NB4 (cell line): Measurements from ENCODE around the gene STX2.

Source experiments
- CTCF ChIP-seq: IDR thresholded peaks from one replicate; pipeline ENCODE4 v1.5.1; 2012; ENCODE audit warnings: low read depth, low read length
- MAX ChIP-seq: IDR thresholded peaks from 2 replicates; pipeline ENCODE4 v1.6.1; 2011; ENCODE audit warnings: low read depth, low read length
- POLR2A ChIP-seq: IDR thresholded peaks from 2 replicates; pipeline ENCODE4 v1.6.1; 2011; ENCODE audit warnings: mild to moderate bottlenecking; ENCODE audit not compliant: insufficient read length; ENCODE audit errors: extremely low read depth

GRCh38 chr12:130742716-130743115, 96.3 kb downstream of the STX2 start:
- TF ChIP-seq CTCF: no peak
- no peak for TF ChIP-seq MAX
- no peak for TF ChIP-seq POLR2A
